Kidney epithelial cell (primary cell): ENCODE data around the gene VPS13D. TPM values are rescaled to one million over a fixed set of nuclear protein-coding genes. Genes with fewer than 3 reads are reported as not detected.
A peak's percentile ranks its signal among the peaks of the same experiment; 100 is the strongest.

ENCODE experiments used
- DNase-seq: peaks from one replicate; pipeline ENCODE4 v3.0.0-alpha.2; 2010; ENCODE audit warnings: low read depth
- H3K27me3 ChIP-seq: 2 replicates; pipeline ENCODE4 v1.6.0; 2011; ENCODE audit warnings: low read length; ENCODE audit not compliant: control insufficient read depth, insufficient read depth
- H3K36me3 ChIP-seq: 2 replicates; pipeline ENCODE4 v1.5.1; 2011; ENCODE audit warnings: low read length; ENCODE audit not compliant: control insufficient read depth, insufficient read depth
- H3K4me3 ChIP-seq: 2 replicates; pipeline ENCODE4 v1.5.1; 2011; ENCODE audit warnings: low read depth, mild to moderate bottlenecking, control low read depth, low read length
- total RNA-seq: library from RNA; depleted of rRNA; stranded (reverse); fragments of >200 nt; gene quantifications from 2 replicates; pipeline ENCODE4 v1.2.3, GENCODE V29; 2015
- TF ChIP-seq, protein P1 (sequence below): IDR thresholded peaks from 2 replicates; pipeline ENCODE4 v1.5.1; 2011; ENCODE audit warnings: mild to moderate bottlenecking, moderate library complexity, low read length, control low read depth, inconsistent platforms; ENCODE audit not compliant: insufficient read depth, poor library complexity, severe bottlenecking

Gene VPS13D
- total RNA-seq, 1 donor from 2014 or later, result 22.2 TPM

- Histone ChIP-seq H3K36me3 (no peaks in the 10 kb centered on the region), H3K27me3 (no peaks in the 10 kb centered on the region), H3K4me3 (no peak overlapping the region)
- DNase-seq, result no peak
- TF ChIP-seq, protein P1, sequence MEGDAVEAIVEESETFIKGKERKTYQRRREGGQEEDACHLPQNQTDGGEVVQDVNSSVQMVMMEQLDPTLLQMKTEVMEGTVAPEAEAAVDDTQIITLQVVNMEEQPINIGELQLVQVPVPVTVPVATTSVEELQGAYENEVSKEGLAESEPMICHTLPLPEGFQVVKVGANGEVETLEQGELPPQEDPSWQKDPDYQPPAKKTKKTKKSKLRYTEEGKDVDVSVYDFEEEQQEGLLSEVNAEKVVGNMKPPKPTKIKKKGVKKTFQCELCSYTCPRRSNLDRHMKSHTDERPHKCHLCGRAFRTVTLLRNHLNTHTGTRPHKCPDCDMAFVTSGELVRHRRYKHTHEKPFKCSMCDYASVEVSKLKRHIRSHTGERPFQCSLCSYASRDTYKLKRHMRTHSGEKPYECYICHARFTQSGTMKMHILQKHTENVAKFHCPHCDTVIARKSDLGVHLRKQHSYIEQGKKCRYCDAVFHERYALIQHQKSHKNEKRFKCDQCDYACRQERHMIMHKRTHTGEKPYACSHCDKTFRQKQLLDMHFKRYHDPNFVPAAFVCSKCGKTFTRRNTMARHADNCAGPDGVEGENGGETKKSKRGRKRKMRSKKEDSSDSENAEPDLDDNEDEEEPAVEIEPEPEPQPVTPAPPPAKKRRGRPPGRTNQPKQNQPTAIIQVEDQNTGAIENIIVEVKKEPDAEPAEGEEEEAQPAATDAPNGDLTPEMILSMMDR, result no peak
Observed at GRCh38 chr1:12402159-12402673, 172.4 kb downstream of the VPS13D start.

DNA sequence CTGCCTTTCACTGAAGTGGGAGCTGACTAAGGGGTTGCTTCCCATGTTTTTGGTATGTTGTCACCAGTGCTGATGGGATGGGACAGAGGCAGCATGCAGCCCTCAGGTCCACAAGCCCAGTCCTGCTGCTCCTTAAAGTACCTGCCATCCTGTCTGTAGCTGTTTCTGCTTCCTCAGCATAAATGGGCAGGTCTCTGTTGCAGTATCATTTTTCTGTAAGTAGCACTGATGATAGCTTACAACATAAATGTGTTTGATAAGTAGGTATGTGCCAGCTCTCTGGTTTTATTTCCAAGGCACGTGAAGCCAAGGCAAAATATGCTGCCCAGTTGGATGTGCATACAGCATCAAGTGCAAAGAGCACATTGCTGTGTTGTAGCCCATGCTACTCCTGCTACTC is 173.0 kb downstream of the VPS13D start:
- TF ChIP-seq, protein P1, result no peak
- Histone ChIP-seq H3K36me3 (no peaks in the 10 kb centered on the region), H3K27me3 (no peaks in the 10 kb centered on the region)

GRCh38 chr1:12404918-12405317 is 175.1 kb downstream of the VPS13D start:
- Histone ChIP-seq H3K4me3 (no peak overlapping the region), H3K36me3 (no peaks in the 10 kb centered on the region), H3K27me3 (no peaks in the 10 kb centered on the region)
- TF ChIP-seq, protein P1, result no peak
- no peak for DNase-seq

More for the DNA sequence above, 173.0 kb downstream of the VPS13D start:
- DNase-seq, result no peak
- H3K4me3 ChIP-seq, result no peak overlapping the region

GRCh38 chr1:12405325-12406210 is 175.7 kb downstream of the VPS13D start:
- H3K27me3 ChIP-seq, result no peaks in the 10 kb centered on the region
- H3K36me3 ChIP-seq, result no peaks in the 10 kb centered on the region
- DNase-seq, result no peak
- no peak overlapping the region for H3K4me3 ChIP-seq
- TF ChIP-seq, protein P1, result peak; percentile 3

DNA sequence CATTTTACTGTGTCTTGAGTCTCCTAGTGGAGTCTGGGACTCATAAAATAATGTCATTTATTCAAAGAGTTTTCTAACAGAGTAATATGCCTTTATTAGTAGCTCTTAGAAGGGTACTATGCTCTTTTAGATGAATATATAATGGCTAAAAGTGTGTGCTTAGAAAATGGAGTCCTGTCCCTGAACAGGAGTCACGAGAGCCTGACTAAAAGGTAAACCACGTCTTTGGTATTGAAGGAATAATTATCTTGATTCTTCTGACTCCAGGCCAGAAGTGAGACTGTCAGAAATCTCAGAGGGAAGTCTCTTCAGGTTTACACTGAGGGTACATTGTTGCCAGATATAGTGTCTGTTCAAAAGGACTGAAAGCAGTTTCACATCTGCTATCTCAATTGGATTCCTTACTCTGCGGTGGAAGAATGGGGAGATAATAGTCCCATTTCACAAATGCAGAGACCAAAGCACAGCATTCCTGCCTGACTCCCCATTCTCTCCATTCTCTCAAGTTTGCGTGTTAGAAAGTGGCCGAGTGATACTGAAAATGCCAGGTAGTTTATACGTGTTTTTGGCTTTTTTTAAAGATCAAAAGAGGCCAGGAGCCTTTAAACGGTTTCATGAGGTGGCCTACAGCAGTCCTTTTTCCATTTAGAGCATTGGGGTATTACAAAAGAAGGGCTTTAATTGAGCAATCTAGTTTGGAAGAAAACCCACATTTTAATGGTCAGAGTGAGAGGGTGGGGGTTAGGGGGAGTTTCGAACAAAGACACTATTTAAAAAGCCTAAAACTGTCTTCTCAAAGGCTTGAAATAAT is 176.6 kb downstream of the VPS13D start:
- Histone ChIP-seq H3K36me3 (no peaks in the 10 kb centered on the region), H3K4me3 (no peak overlapping the region), H3K27me3 (no peaks in the 10 kb centered on the region)
- DNase-seq, result no peak
- TF ChIP-seq, protein P1, result no peak
